ENCODE measurements around the gene PAQR7.

PAQR7 gene

DNA sequence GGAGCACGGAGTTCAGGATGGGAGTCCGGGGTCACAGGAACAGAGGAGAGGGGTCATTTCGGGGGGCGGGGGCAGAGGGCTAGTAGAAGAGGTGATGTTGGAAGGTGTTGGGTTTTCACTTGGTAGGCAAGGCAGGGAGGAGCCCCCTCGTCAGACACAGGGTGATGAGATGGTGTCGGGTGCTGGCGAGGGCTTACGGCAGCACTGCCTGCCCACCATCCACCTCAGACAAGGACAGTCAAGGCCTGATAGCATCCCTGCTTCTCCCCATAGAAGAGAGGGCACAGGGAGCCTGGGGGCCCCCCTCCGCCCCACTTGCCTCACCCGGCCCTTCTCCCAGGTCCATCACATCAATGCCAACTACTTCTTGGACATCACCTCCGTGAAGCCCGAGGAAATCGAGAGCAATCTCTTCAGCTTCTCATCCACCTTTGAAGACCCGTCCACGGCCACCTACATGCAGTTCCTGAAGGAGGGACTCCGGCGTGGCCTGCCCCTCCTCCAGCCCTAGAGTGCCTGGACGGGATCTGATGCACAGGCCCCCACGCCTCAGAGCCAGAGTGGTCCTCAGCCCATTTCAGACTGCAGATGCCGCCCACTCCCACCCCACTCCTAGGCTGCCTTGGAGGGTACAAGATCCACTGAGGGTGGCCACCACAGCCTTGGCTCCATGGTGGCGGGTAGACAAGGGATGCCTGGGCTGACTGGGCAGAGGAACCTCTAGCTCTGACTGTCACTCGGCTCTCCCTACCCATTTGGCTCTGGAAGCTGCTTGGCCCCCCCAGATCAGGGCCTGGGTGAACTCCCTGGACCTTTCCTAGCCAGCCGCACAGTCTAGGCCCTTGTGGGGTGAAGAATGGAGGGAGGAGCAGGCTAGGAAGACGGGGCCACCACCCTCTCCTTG, 60.0 kb downstream of the PAQR7 start:
- no peak overlapping the region for H3K4me3 ChIP-seq (ENCODE audit: low read length)
- no peak overlapping the region for H2AFZ ChIP-seq (ENCODE audit: low read depth, low read length)
- H3K27me3 ChIP-seq (ENCODE audit: low read depth, low read length), result no peaks in the 10 kb centered on the region
- no peaks in the 10 kb centered on the region; the same call in 1 of the 2 replicates for H3K79me2 ChIP-seq (ENCODE audit: low read length)
- no peak overlapping the region for H3K27ac ChIP-seq (ENCODE audit: low read length)
- no peak overlapping the region for H3K9ac ChIP-seq (ENCODE audit: low read length)
- H4K20me1 ChIP-seq (ENCODE audit: insufficient read depth, low read length), result no peaks in the 10 kb centered on the region
- H3K4me1 ChIP-seq (ENCODE audit: low read length), result peaks cover 6% of the 10 kb centered on the region
- H3K36me3 ChIP-seq (replicated peaks; ENCODE audit: low read depth, low read length), result no peaks in the 10 kb centered on the region
- no peak for TF ChIP-seq EZH2phosphoT487 (IDR thresholded peaks at IDR 0.05; ENCODE audit: low read depth)
- TF ChIP-seq, protein P1, sequence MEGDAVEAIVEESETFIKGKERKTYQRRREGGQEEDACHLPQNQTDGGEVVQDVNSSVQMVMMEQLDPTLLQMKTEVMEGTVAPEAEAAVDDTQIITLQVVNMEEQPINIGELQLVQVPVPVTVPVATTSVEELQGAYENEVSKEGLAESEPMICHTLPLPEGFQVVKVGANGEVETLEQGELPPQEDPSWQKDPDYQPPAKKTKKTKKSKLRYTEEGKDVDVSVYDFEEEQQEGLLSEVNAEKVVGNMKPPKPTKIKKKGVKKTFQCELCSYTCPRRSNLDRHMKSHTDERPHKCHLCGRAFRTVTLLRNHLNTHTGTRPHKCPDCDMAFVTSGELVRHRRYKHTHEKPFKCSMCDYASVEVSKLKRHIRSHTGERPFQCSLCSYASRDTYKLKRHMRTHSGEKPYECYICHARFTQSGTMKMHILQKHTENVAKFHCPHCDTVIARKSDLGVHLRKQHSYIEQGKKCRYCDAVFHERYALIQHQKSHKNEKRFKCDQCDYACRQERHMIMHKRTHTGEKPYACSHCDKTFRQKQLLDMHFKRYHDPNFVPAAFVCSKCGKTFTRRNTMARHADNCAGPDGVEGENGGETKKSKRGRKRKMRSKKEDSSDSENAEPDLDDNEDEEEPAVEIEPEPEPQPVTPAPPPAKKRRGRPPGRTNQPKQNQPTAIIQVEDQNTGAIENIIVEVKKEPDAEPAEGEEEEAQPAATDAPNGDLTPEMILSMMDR (IDR thresholded peaks at IDR 0.05; ENCODE audit: low read depth, low read length), result no peak
- no peaks in the 10 kb centered on the region for H3K9me3 ChIP-seq (ENCODE audit: insufficient read depth, low read length)
- no peak overlapping the region for H3K4me2 ChIP-seq (ENCODE audit: low read length)

- no peak overlapping the region for H2AFZ ChIP-seq (ENCODE audit: low read depth, low read length)
- H3K27ac ChIP-seq (ENCODE audit: low read length), result no peak overlapping the region
- H3K27me3 ChIP-seq (ENCODE audit: low read depth, low read length), result no peaks in the 10 kb centered on the region
- peaks cover 9% of the 10 kb centered on the region for H3K4me1 ChIP-seq (ENCODE audit: low read length)
- no peaks in the 10 kb centered on the region for H3K79me2 ChIP-seq (ENCODE audit: low read length)
- TF ChIP-seq, protein P1 (IDR thresholded peaks at IDR 0.05; ENCODE audit: low read depth, low read length), result no peak
- no peak for TF ChIP-seq EZH2phosphoT487 (IDR thresholded peaks at IDR 0.05; ENCODE audit: low read depth)
- no peaks in the 10 kb centered on the region for H4K20me1 ChIP-seq (ENCODE audit: insufficient read depth, low read length)
- H3K9me3 ChIP-seq (ENCODE audit: insufficient read depth, low read length), result no peaks in the 10 kb centered on the region
- no peaks in the 10 kb centered on the region for H3K36me3 ChIP-seq (replicated peaks; ENCODE audit: low read depth, low read length)
- H3K4me3 ChIP-seq (ENCODE audit: low read length), result no peak overlapping the region
- no peak overlapping the region for H3K9ac ChIP-seq (ENCODE audit: low read length)
- no peak overlapping the region for H3K4me2 ChIP-seq (ENCODE audit: low read length)
Observed at GRCh38 chr1:25814549-25815087, 60.9 kb downstream of the PAQR7 start.

DNA sequence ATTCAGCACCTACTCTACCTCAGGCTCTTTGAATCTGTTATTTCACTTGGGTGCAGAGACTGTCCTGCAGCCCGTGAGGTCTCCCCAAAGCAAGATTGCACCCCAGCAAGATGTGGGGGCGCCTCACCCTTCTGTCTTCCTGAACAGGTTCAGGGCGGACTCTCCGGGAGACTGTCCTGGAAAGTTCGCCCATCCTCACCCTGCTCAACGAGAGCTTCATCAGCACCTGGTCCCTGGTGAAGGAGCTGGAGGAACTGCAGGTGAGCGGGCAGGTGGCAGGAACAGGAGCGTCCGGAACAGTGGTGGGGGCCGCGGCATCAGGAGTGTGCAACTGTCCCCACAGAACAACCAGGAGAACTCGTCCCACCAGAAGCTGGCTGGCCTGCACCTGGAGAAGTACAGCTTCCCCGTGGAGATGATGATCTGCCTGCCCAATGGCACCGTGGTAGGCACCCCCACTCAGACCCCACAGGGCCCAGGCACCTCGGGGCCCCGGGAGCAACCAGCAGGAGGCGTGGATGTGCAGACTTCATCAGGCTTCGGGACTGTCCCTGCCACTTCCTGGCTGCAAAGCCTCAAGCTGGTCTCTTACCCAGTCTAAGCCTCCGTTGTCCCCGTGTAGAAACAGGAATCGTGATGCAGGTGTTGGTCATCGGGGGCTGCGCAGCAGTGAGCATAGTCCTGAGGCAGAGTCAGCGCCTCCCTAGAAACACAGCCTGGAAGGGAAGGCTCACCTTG, 61.6 kb downstream of the PAQR7 start:
- Histone ChIP-seq H3K27me3 (ENCODE audit: low read depth, low read length) (no peaks in the 10 kb centered on the region), H3K36me3 (replicated peaks; ENCODE audit: low read depth, low read length) (no peaks in the 10 kb centered on the region), H4K20me1 (ENCODE audit: insufficient read depth, low read length) (no peaks in the 10 kb centered on the region), H3K9me3 (ENCODE audit: insufficient read depth, low read length) (no peaks in the 10 kb centered on the region), H2AFZ (ENCODE audit: low read depth, low read length) (no peak overlapping the region), H3K9ac (ENCODE audit: low read length) (no peak overlapping the region), H3K79me2 (ENCODE audit: low read length) (no peaks in the 10 kb centered on the region), H3K4me1 (ENCODE audit: low read length) (peaks cover 13% of the 10 kb centered on the region), H3K4me2 (ENCODE audit: low read length) (no peak overlapping the region), H3K4me3 (ENCODE audit: low read length) (no peak overlapping the region), H3K27ac (ENCODE audit: low read length) (no peak overlapping the region)
- no peak for TF ChIP-seq EZH2phosphoT487 (IDR thresholded peaks at IDR 0.05; ENCODE audit: low read depth)
- TF ChIP-seq, protein P1 (IDR thresholded peaks at IDR 0.05; ENCODE audit: low read depth, low read length), result peak; percentile 22
